Cardiac muscle cell (in vitro differentiated cells and primary cell): ENCODE data around the gene RHOBTB3. TPM values are rescaled to one million over a fixed set of nuclear protein-coding genes. Genes with fewer than 3 reads are reported as not detected.
A peak's percentile ranks its signal among the peaks of the same experiment; 100 is the strongest.

ENCODE experiments used
- DNase-seq, 2 donors: peaks; one replicate each; pipeline versions ENCODE4 v3.0.0 to v3.0.0-alpha.2; 2010 to 2017; ENCODE audit warnings: low read depth in 1 of 2, low spot score in 1 of 2
- H3K27ac ChIP-seq: fragments of 200-600 bp; sonication (generic); 2 replicates; pipeline ENCODE4 v1.5.1; 2016
- H3K27me3 ChIP-seq: fragments of 200-600 bp; sonication (generic); 2 replicates; pipeline ENCODE4 v1.6.0; 2016; ENCODE audit warnings: control low read depth
- H3K36me3 ChIP-seq: fragments of 200-600 bp; sonication (generic); 2 replicates; pipeline ENCODE4 v1.5.1; 2016; ENCODE audit warnings: control low read depth
- H3K4me1 ChIP-seq: fragments of 200-600 bp; sonication (generic); 2 replicates; pipeline ENCODE4 v1.8.1; 2017; ENCODE audit warnings: low read depth, mild to moderate bottlenecking, mixed run types
- H3K4me3 ChIP-seq: fragments of 200-600 bp; sonication (generic); 2 replicates; pipeline ENCODE4 v1.5.1; 2016; ENCODE audit warnings: mild to moderate bottlenecking
- H3K9me3 ChIP-seq: fragments of 200-600 bp; sonication (generic); 2 replicates; pipeline ENCODE4 v1.5.1; 2017; ENCODE audit warnings: low read depth, mild to moderate bottlenecking, control low read depth
- CTCF ChIP-seq: IDR thresholded peaks from 2 replicates; pipeline ENCODE4 v1.5.1; 2012; ENCODE audit warnings: low read depth, mild to moderate bottlenecking, low read length
- polyA plus RNA-seq: library from polyadenylated mRNA; unstranded; fragments of >200 nt; fragmentation: Nextera tagmentation; extraction: Ambion mirVana; gene quantifications from 2 replicates; pipeline ENCODE4 v1.2.1, GENCODE V29; 2016
- total RNA-seq: library from RNA; depleted of rRNA; stranded (reverse); fragments of >200 nt; gene quantifications from 2 replicates; pipeline ENCODE4 v1.2.3, GENCODE V29; 2016

Gene RHOBTB3
- total and polyA plus RNA-seq, 2 experiments from 2014 or later: 455 to 477 TPM

DNA sequence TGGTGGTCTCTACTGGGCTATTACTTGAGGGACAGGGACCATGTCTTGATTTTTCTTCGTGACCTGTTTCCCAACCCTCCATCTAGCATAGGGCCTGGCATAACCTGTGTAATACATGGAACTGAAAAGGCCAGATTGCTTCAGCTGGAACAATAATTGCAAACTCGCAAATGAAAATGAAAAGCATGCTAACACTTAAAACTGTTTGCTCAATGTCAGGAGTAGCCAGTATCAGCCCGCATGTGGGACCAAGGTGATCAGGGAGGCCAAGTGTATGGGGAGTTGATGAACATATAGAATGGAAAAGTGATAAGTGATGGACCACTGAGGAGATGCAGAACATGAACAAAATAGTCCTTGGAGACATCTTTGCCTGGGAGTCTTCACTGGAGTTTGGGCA is 66.2 kb downstream of the RHOBTB3 start:
- H3K36me3 ChIP-seq: peaks cover 27% of the 10 kb centered on the region
- H3K4me1 ChIP-seq: peaks cover 4% of the 10 kb centered on the region
- no peak for DNase-seq
- H3K9me3 ChIP-seq: no peaks in the 10 kb centered on the region
- TF ChIP-seq CTCF: no peak
- peak overlapping the region; percentile 31 for H3K27ac ChIP-seq
- no peak overlapping the region for H3K4me3 ChIP-seq
- H3K27me3 ChIP-seq: no peaks in the 10 kb centered on the region

- H3K36me3 ChIP-seq: peaks cover 24% of the 10 kb centered on the region
- H3K4me1 ChIP-seq: peaks cover 4% of the 10 kb centered on the region
- H3K27me3 ChIP-seq: no peaks in the 10 kb centered on the region
- peak overlapping the region; percentile 31 for H3K27ac ChIP-seq
- no peaks in the 10 kb centered on the region for H3K9me3 ChIP-seq
- no peak for DNase-seq
- no peak for TF ChIP-seq CTCF
- no peak overlapping the region for H3K4me3 ChIP-seq
Measured at GRCh38 chr5:95798048-95798447, 66.9 kb downstream of the RHOBTB3 start.

DNA sequence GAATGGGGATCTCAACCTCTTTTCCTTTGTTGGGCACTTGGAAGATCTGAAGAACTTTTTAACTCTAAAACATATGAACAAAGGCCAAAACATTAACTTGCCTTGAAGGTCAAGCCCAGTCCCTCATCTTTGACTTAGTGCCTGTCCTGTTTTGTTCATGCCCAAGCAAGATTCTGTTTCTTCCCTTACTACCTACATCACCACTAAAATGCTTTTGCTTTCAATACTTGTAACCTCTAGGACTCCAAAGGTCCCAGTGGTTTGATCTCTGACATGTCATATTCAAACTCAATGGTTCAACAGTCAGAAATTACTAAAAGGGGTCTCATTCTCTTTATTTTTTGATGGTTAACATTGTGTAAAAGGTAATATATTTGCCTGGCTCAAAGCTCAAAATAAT is 67.4 kb downstream of the RHOBTB3 start:
- H3K4me3 ChIP-seq: no peak overlapping the region
- no peak for DNase-seq
- no peak for TF ChIP-seq CTCF
- no peaks in the 10 kb centered on the region for H3K27me3 ChIP-seq
- H3K4me1 ChIP-seq: peaks cover 7% of the 10 kb centered on the region
- H3K27ac ChIP-seq: peak overlapping the region; percentile 73
- H3K36me3 ChIP-seq: peaks cover 19% of the 10 kb centered on the region
- H3K9me3 ChIP-seq: no peaks in the 10 kb centered on the region

- peaks cover 11% of the 10 kb centered on the region for H3K36me3 ChIP-seq
- no peak for DNase-seq
- TF ChIP-seq CTCF: no peak
- H3K9me3 ChIP-seq: no peaks in the 10 kb centered on the region
- no peaks in the 10 kb centered on the region for H3K27me3 ChIP-seq
- H3K27ac ChIP-seq: peak overlapping the region; percentile 73
- H3K4me3 ChIP-seq: no peak overlapping the region
- peaks cover 9% of the 10 kb centered on the region for H3K4me1 ChIP-seq
Measured at GRCh38 chr5:95799191-95799835, 68.2 kb downstream of the RHOBTB3 start.

GRCh38 chr5:95800553-95800952 is 69.4 kb downstream of the RHOBTB3 start:
- peaks cover 9% of the 10 kb centered on the region for H3K4me1 ChIP-seq
- H3K9me3 ChIP-seq: no peaks in the 10 kb centered on the region
- peak overlapping the region; percentile 46 for H3K27ac ChIP-seq
- H3K36me3 ChIP-seq: peaks cover 6% of the 10 kb centered on the region
- no peak for DNase-seq
- no peaks in the 10 kb centered on the region for H3K27me3 ChIP-seq
- no peak for TF ChIP-seq CTCF
- no peak overlapping the region for H3K4me3 ChIP-seq
